ENCODE results near the gene LRRC26. TPM values are rescaled to one million over a fixed set of nuclear protein-coding genes. Genes with fewer than 3 reads are reported as not detected.

The LRRC26 gene
- polyA plus RNA-seq, 1 donor (not counting 4 experiments of a cell fraction or from before 2014, with no cell fraction given), result not detected

DNA sequence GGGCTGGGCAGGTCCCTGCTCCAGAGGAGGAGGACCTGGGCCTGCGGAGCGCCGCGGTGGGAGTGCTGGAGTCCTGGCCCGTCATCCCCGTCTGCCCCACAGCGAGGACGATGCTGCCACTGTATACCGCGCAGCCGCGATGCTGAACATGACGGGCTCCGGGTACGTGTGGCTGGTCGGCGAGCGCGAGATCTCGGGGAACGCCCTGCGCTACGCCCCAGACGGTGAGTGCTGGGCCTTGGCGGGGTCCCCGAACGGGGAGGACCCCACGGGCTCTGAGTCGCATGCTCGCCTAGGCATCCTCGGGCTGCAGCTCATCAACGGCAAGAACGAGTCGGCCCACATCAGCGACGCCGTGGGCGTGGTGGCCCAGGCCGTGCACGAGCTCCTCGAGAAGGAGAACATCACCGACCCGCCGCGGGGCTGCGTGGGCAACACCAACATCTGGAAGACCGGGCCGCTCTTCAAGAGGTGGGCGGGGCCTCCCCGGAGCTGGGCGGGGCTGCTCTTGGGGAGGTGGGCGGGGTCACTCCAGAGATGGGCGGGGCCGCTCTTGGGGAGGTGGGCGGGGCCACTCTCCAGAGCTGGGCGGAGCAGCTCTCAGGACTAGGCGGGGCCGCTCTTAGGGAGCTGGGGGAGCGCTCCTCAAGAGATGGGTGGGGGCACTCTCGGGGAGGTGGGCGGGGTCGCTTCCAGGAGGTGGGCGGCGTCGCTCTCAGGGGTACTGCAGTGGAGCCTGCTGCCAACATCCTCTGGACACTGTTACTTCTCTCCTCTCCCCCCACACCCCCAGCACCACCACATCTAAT lies 13.1 kb downstream of the LRRC26 start:
- H3K9ac ChIP-seq (ENCODE audit: control insufficient read depth, extremely low read depth, insufficient read depth, low read length), result peak overlapping the region; percentile 15
- H3K9me3 ChIP-seq (ENCODE audit: control insufficient read depth, low read depth, low read length), result no peaks in the 10 kb centered on the region
- peak overlapping the region; percentile 76 for H3K4me2 ChIP-seq (ENCODE audit: control insufficient read depth, extremely low read depth, insufficient read depth, low read depth, low read length)
- no peak for FAIRE-seq
- no peaks in the 10 kb centered on the region for H3K79me2 ChIP-seq (ENCODE audit: control insufficient read depth, insufficient read depth, low read length)
- H3K4me3 ChIP-seq (ENCODE audit: control insufficient read depth in 2 of 3, extremely low read depth in 1 of 3, insufficient read depth in 2 of 3, low read depth in 1 of 3, low read length in 3 of 3), result peak overlapping the region in 1 of 3 experiments; percentile 40
- peak; percentile 33 for DNase-seq (ENCODE audit: low read depth, low spot score)
- H3K27me3 ChIP-seq (ENCODE audit: control insufficient read depth, extremely low read depth, insufficient read depth, low read length), result peaks cover 52% of the 10 kb centered on the region
- H3K4me1 ChIP-seq (ENCODE audit: control insufficient read depth, extremely low read depth, insufficient read depth, low read length), result peaks cover 4% of the 10 kb centered on the region
- no peaks in the 10 kb centered on the region for H3K9me1 ChIP-seq (ENCODE audit: control insufficient read depth, extremely low read depth, insufficient read depth, low read length)
- dilution Hi-C loops (cut with MboI; ENCODE audit: extremely low pct_ligation_motif_present, low sequenced_read_pairs), result no loop called here
- no peak for TF ChIP-seq CTCF (optimal IDR thresholded peaks at IDR 0.05 in 1 of 3, IDR thresholded peaks at IDR 0.05 in 1 of 3, conservative IDR thresholded peaks at IDR 0.05 in 1 of 3; ENCODE audit: extremely low read depth in 1 of 3, insufficient read depth in 2 of 3, low read length in 3 of 3)
- no peak for TF ChIP-seq EZH2 (IDR thresholded peaks at IDR 0.05; ENCODE audit: low read length)
- H4K20me1 ChIP-seq (ENCODE audit: control insufficient read depth, extremely low read depth, insufficient read depth, low read length), result no peaks in the 10 kb centered on the region
- peak overlapping the region; percentile 80 for H2AFZ ChIP-seq (ENCODE audit: control insufficient read depth, low read length)
- no peaks in the 10 kb centered on the region for H3K36me3 ChIP-seq (ENCODE audit: control insufficient read depth in 2 of 2, extremely low read depth in 1 of 2, insufficient read depth in 2 of 2, low read length in 2 of 2)
- H3K27ac ChIP-seq (ENCODE audit: control insufficient read depth, insufficient read depth, low read length), result no peak overlapping the region

- H3K9ac ChIP-seq (ENCODE audit: control insufficient read depth, extremely low read depth, insufficient read depth, low read length), result no peak overlapping the region
- dilution Hi-C loops (cut with MboI; ENCODE audit: extremely low pct_ligation_motif_present, low sequenced_read_pairs), result no loop called here
- no peak overlapping the region for H3K27ac ChIP-seq (ENCODE audit: control insufficient read depth, insufficient read depth, low read length)
- peaks cover 4% of the 10 kb centered on the region for H3K4me1 ChIP-seq (ENCODE audit: control insufficient read depth, extremely low read depth, insufficient read depth, low read length)
- no peak overlapping the region for H3K4me3 ChIP-seq (ENCODE audit: control insufficient read depth in 2 of 3, extremely low read depth in 1 of 3, insufficient read depth in 2 of 3, low read depth in 1 of 3, low read length in 3 of 3)
- peaks cover 22% of the 10 kb centered on the region for H3K27me3 ChIP-seq (ENCODE audit: control insufficient read depth, extremely low read depth, insufficient read depth, low read length)
- TF ChIP-seq CTCF (optimal IDR thresholded peaks at IDR 0.05 in 1 of 3, IDR thresholded peaks at IDR 0.05 in 1 of 3, conservative IDR thresholded peaks at IDR 0.05 in 1 of 3; ENCODE audit: extremely low read depth in 1 of 3, insufficient read depth in 2 of 3, low read length in 3 of 3) (no peak), EZH2 (IDR thresholded peaks at IDR 0.05; ENCODE audit: low read length) (no peak)
- H3K9me1 ChIP-seq (ENCODE audit: control insufficient read depth, extremely low read depth, insufficient read depth, low read length), result no peaks in the 10 kb centered on the region
- H3K4me2 ChIP-seq (ENCODE audit: control insufficient read depth, extremely low read depth, insufficient read depth, low read depth, low read length), result no peak overlapping the region
- DNase-seq (ENCODE audit: low read depth, low spot score) (no peak), FAIRE-seq (no peak)
- no peaks in the 10 kb centered on the region for H3K79me2 ChIP-seq (ENCODE audit: control insufficient read depth, insufficient read depth, low read length)
- no peaks in the 10 kb centered on the region for H4K20me1 ChIP-seq (ENCODE audit: control insufficient read depth, extremely low read depth, insufficient read depth, low read length)
- H2AFZ ChIP-seq (ENCODE audit: control insufficient read depth, low read length), result no peak overlapping the region
- H3K9me3 ChIP-seq (ENCODE audit: control insufficient read depth, low read depth, low read length), result no peaks in the 10 kb centered on the region
- no peaks in the 10 kb centered on the region for H3K36me3 ChIP-seq (ENCODE audit: control insufficient read depth in 2 of 2, extremely low read depth in 1 of 2, insufficient read depth in 2 of 2, low read length in 2 of 2)
Measured at GRCh38 chr9:137152844-137153405, 16.9 kb downstream of the LRRC26 start.

Measured in keratinocyte (primary cell).